Coronary artery (tissue), 2 donors: ENCODE results near the gene ZBTB7C.

ENCODE experiments used
- DNase-seq: peaks from one replicate; pipeline ENCODE4 v3.0.0-alpha.2; 2017; ENCODE audit warnings: low spot score
- H3K27ac ChIP-seq, 2 donors: fragments of 200-600 bp; sonication (generic); one replicate each; pipeline ENCODE4 v1.5.1; 2016 to 2019
- H3K4me3 ChIP-seq: fragments of 200-600 bp; sonication (generic); 2 replicates; pipeline ENCODE4 v1.5.1; 2016; ENCODE audit warnings: mild to moderate bottlenecking, moderate library complexity
- TF ChIP-seq, protein P1 (sequence below): fragments of 200-600 bp; sonication (generic); IDR thresholded peaks from one replicate; pipeline ENCODE4 v1.5.1; 2019; ENCODE audit warnings: antibody characterized with exemption

Gene ZBTB7C

GRCh38 chr18:48250918-48251317 is 158.3 kb downstream of the ZBTB7C start:
- Histone ChIP-seq H3K27ac (no peak overlapping the region), H3K4me3 (no peak overlapping the region)
- DNase-seq = no peak
- TF ChIP-seq, protein P1, sequence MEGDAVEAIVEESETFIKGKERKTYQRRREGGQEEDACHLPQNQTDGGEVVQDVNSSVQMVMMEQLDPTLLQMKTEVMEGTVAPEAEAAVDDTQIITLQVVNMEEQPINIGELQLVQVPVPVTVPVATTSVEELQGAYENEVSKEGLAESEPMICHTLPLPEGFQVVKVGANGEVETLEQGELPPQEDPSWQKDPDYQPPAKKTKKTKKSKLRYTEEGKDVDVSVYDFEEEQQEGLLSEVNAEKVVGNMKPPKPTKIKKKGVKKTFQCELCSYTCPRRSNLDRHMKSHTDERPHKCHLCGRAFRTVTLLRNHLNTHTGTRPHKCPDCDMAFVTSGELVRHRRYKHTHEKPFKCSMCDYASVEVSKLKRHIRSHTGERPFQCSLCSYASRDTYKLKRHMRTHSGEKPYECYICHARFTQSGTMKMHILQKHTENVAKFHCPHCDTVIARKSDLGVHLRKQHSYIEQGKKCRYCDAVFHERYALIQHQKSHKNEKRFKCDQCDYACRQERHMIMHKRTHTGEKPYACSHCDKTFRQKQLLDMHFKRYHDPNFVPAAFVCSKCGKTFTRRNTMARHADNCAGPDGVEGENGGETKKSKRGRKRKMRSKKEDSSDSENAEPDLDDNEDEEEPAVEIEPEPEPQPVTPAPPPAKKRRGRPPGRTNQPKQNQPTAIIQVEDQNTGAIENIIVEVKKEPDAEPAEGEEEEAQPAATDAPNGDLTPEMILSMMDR = no peak

DNA sequence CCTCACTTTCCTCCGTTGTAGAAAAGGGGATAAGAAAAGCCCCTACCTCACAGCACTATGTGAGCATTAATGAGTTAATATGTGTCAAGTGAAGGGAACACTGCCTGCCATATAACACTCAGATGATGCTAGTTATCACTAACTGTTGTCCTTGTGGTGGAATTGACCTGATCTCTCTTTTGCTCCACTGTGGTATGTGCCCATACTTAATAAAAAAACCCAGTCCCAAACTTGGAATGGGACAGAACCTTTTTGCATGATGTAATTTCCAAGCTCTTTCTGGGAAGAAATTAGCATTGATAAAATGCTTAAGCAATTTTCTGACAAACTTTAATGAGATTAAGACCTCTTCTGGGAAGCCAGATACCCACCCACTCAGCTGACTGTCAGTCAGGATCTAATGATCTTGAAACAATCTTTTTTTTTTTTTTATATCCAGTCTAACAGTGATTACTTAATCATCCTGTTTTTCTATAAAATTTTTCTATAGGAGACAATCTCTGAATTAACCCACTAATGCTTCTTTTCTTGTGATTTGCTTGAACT is 158.7 kb downstream of the ZBTB7C start:
- no peak for DNase-seq
- H3K27ac ChIP-seq = no peak overlapping the region
- H3K4me3 ChIP-seq = no peak overlapping the region
- TF ChIP-seq, protein P1 = no peak

DNA sequence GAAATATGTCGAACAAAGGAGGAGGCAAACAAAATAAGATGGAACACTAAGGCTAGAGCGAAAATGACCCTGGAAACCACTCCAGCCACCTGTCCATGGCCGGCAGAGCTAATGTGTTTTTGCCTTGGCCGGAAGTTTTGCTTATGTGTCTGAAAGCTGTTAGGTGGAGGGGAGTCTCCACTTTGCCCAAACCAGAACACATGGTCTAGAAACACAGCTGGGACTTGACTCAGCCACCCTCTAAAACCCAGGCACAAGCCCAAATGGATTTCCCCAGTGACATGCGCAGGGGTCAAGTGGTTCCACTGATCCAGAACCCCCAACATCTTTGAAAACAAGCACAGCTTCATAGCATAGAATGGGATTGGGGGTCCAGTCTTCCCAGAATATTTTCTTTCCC is 159.3 kb downstream of the ZBTB7C start:
- Histone ChIP-seq H3K4me3 (no peak overlapping the region), H3K27ac (no peak overlapping the region)
- TF ChIP-seq, protein P1 = no peak
- no peak for DNase-seq

- no peak overlapping the region for H3K27ac ChIP-seq
- TF ChIP-seq, protein P1 = no peak
- H3K4me3 ChIP-seq = no peak overlapping the region
- DNase-seq = no peak
Measured at GRCh38 chr18:48244530-48244929, 164.7 kb downstream of the ZBTB7C start.

GRCh38 chr18:48238636-48239035 is 170.5 kb downstream of the ZBTB7C start:
- TF ChIP-seq, protein P1 = no peak
- DNase-seq = no peak
- Histone ChIP-seq H3K4me3 (no peak overlapping the region), H3K27ac (no peak overlapping the region)

DNA sequence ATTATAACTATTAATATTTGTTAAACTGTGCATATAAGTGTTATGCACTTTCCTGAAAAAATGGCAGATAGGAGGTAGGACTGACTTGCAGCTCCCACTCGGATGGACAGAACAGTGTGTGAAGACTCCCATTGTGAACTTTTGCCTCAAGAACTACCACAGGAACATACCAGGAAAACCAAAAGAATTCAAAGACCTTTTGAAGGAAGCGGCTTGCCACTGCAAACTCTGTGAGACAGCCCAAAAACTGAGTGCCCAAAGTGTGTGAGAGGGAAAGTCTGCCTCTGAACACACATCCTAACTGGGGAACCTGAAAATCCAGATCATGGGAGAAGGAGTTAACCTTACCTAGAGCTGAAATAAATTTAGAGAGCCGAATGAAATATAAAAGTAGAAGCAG is 171.0 kb downstream of the ZBTB7C start:
- TF ChIP-seq, protein P1 = no peak
- DNase-seq = no peak
- Histone ChIP-seq H3K27ac (no peak overlapping the region), H3K4me3 (no peak overlapping the region)

- TF ChIP-seq, protein P1 = no peak
- Histone ChIP-seq H3K4me3 (no peak overlapping the region), H3K27ac (no peak overlapping the region)
- DNase-seq = no peak
Measured at GRCh38 chr18:48236822-48237221, 172.4 kb downstream of the ZBTB7C start.
